Astrocyte (in vitro differentiated cells and primary cell): ENCODE data around the gene SRPK3.

Experiments used
- EZH2 ChIP-seq: IDR thresholded peaks from 2 replicates; pipeline ENCODE4 v1.6.1; 2012; ENCODE audit warnings: mild to moderate bottlenecking, low read length, inconsistent platforms; ENCODE audit not compliant: insufficient read depth
- TF ChIP-seq, protein P1 (sequence below): IDR thresholded peaks from 2 replicates; pipeline ENCODE4 v1.5.1; 2011; ENCODE audit warnings: low read depth, mild to moderate bottlenecking, inconsistent platforms, low read length, moderate library complexity; ENCODE audit not compliant: insufficient read depth

DNA sequence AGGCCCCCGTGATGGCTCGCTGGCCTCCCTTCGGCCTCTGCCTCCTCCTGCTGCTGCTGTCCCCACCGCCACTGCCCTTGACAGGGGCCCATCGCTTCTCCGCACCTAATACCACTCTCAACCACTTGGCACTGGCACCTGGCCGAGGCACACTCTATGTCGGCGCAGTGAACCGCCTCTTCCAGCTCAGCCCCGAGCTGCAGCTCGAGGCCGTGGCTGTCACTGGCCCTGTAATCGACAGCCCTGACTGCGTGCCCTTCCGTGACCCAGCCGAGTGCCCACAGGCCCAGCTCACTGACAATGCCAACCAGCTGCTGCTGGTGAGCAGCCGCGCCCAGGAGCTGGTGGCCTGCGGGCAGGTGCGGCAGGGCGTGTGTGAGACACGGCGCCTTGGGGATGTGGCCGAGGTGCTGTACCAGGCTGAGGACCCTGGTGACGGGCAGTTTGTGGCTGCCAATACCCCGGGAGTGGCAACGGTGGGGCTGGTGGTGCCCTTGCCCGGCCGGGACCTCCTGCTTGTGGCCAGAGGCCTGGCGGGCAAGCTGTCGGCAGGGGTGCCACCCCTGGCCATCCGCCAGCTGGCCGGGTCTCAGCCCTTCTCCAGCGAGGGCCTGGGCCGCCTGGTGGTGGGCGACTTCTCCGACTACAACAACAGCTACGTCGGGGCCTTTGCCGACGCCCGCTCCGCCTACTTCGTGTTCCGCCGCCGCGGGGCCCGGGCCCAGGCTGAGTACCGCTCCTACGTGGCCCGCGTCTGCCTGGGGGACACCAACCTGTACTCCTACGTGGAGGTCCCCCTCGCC is 13.8 kb upstream of the SRPK3 start:
- no peak for TF ChIP-seq EZH2
- TF ChIP-seq, protein P1, sequence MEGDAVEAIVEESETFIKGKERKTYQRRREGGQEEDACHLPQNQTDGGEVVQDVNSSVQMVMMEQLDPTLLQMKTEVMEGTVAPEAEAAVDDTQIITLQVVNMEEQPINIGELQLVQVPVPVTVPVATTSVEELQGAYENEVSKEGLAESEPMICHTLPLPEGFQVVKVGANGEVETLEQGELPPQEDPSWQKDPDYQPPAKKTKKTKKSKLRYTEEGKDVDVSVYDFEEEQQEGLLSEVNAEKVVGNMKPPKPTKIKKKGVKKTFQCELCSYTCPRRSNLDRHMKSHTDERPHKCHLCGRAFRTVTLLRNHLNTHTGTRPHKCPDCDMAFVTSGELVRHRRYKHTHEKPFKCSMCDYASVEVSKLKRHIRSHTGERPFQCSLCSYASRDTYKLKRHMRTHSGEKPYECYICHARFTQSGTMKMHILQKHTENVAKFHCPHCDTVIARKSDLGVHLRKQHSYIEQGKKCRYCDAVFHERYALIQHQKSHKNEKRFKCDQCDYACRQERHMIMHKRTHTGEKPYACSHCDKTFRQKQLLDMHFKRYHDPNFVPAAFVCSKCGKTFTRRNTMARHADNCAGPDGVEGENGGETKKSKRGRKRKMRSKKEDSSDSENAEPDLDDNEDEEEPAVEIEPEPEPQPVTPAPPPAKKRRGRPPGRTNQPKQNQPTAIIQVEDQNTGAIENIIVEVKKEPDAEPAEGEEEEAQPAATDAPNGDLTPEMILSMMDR, result no peak
